Glutamatergic neuron (in vitro differentiated cells): ENCODE results near the gene RPL4. TPM values are rescaled to one million over a fixed set of nuclear protein-coding genes. Genes with fewer than 3 reads are reported as not detected.
"Not testable (repeated sequence)": the region's sequence is repeated elsewhere in the genome, so short reads cannot be mapped to it uniquely, and the experiment has no call there.

Experiments
- DNase-seq: peaks from one replicate; pipeline ENCODE4 v3.0.0; 2022
- H3K27ac Mint-ChIP-seq: one replicate; pipeline ENCODE4 v1.8.0; 2020; ENCODE audit warnings: mild to moderate bottlenecking, mixed read lengths, inconsistent platforms; ENCODE audit not compliant: unreplicated experiment
- H3K27me3 Mint-ChIP-seq: one replicate; pipeline ENCODE4 v1.8.0; 2020; ENCODE audit warnings: mild to moderate bottlenecking, moderate library complexity, mixed read lengths, inconsistent platforms; ENCODE audit not compliant: unreplicated experiment
- H3K36me3 Mint-ChIP-seq: one replicate; pipeline ENCODE4 v1.8.0; 2020; ENCODE audit warnings: mild to moderate bottlenecking, mixed read lengths, inconsistent platforms; ENCODE audit not compliant: unreplicated experiment
- H3K4me1 Mint-ChIP-seq: one replicate; pipeline ENCODE4 v1.8.0; 2020; ENCODE audit warnings: mild to moderate bottlenecking, low read depth, mixed read lengths, inconsistent platforms; ENCODE audit not compliant: unreplicated experiment
- H3K4me3 Mint-ChIP-seq: one replicate; pipeline ENCODE4 v1.8.0; 2020; ENCODE audit warnings: mild to moderate bottlenecking, mixed read lengths, inconsistent platforms; ENCODE audit not compliant: unreplicated experiment
- H3K9me3 Mint-ChIP-seq: one replicate; pipeline ENCODE4 v1.8.0; 2020; ENCODE audit warnings: mild to moderate bottlenecking, moderate library complexity, mixed read lengths, inconsistent platforms; ENCODE audit not compliant: unreplicated experiment
- CTCF ChIP-seq: fragments of 200-600 bp; sonication (generic); IDR thresholded peaks from one replicate; pipeline ENCODE4 v1.5.0; 2021; ENCODE audit not compliant: partially characterized antibody, unreplicated experiment
- total RNA-seq: library from RNA; stranded (reverse); fragmentation: NEBNext Ultra II Directional; extraction: Animal tissue kit (Norgen Biotek cat#: 25700); gene quantifications from one replicate; pipeline ENCODE4 v1.2.1, GENCODE V29; 2021; ENCODE audit not compliant: unreplicated experiment

The RPL4 gene
- total RNA-seq, 1 donor from 2014 or later: 1,679 TPM

- no peak for DNase-seq
- Mint-ChIP-seq H3K4me1 (peaks cover 7% of the 10 kb centered on the region), H3K36me3 (peaks cover 10% of the 10 kb centered on the region), H3K9me3 (no peaks in the 10 kb centered on the region), H3K27ac (peak overlapping the region; percentile 70), H3K27me3 (peaks cover 2% of the 10 kb centered on the region), H3K4me3 (no peak overlapping the region)
- no peak for TF ChIP-seq CTCF
Measured at GRCh38 chr15:66462627-66463026, 42.0 kb downstream of the RPL4 start.

- Mint-ChIP-seq H3K27ac (no peak overlapping the region), H3K9me3 (no peaks in the 10 kb centered on the region), H3K36me3 (peaks cover 10% of the 10 kb centered on the region), H3K4me1 (peaks cover 7% of the 10 kb centered on the region), H3K4me3 (no peak overlapping the region), H3K27me3 (peaks cover 2% of the 10 kb centered on the region)
- DNase-seq: no peak
- no peak for TF ChIP-seq CTCF
Measured at GRCh38 chr15:66461917-66462316, 42.7 kb downstream of the RPL4 start.

GRCh38 chr15:66461294-66461693, 43.4 kb downstream of the RPL4 start:
- DNase-seq, H3K9me3 Mint-ChIP-seq, H3K27me3 Mint-ChIP-seq, H3K4me1 Mint-ChIP-seq, H3K4me3 Mint-ChIP-seq, H3K27ac Mint-ChIP-seq: not testable (repeated sequence)
- peaks cover 10% of the 10 kb centered on the region for H3K36me3 Mint-ChIP-seq

GRCh38 chr15:66459818-66460615, 44.6 kb downstream of the RPL4 start:
- DNase-seq: no peak
- Mint-ChIP-seq H3K36me3 (peaks cover 4% of the 10 kb centered on the region), H3K27me3 (peaks cover 2% of the 10 kb centered on the region), H3K4me1 (peaks cover 7% of the 10 kb centered on the region), H3K27ac (no peak overlapping the region), H3K4me3 (no peak overlapping the region), H3K9me3 (no peaks in the 10 kb centered on the region)
- TF ChIP-seq CTCF: no peak

- H3K4me3 Mint-ChIP-seq: no peak overlapping the region
- DNase-seq: no peak
- TF ChIP-seq CTCF: no peak
- H3K27me3 Mint-ChIP-seq: peaks cover 2% of the 10 kb centered on the region
- no peak overlapping the region for H3K27ac Mint-ChIP-seq
- no peaks in the 10 kb centered on the region for H3K9me3 Mint-ChIP-seq
- peaks cover 4% of the 10 kb centered on the region for H3K36me3 Mint-ChIP-seq
- H3K4me1 Mint-ChIP-seq: peaks cover 3% of the 10 kb centered on the region
Measured at GRCh38 chr15:66456211-66456610, 48.4 kb downstream of the RPL4 start.
